MCF 10A (cell line): ENCODE results near the gene DACH2. TPM values are rescaled to one million over a fixed set of nuclear protein-coding genes. Genes with fewer than 3 reads are reported as not detected.

Experiments used
- BruUV-seq: library from RNA; stranded (reverse); fragments of 400-500 nt; replicated peaks from 2 replicates; lab custom pipeline; 2021; lab: Mats Ljungman, UMichigan
- CTCF ChIA-PET: fragments of 300-600 bp; sonication (Branson Sonifier 250); formaldehyde crosslinking; extraction: SDS; loops from one replicate; lab custom pipeline; 2021; ENCODE audit warnings: antibody characterized with exemption, inconsistent platforms; lab: Yijun Ruan, JAX
- POLR2A ChIA-PET: fragments of 300-600, 350-650 bp; sonication (Branson Sonifier 250); formaldehyde crosslinking; extraction: SDS; loops from one replicate; lab custom pipeline; 2020; ENCODE audit warnings: antibody characterized with exemption, inconsistent platforms; lab: Yijun Ruan, JAX
- DNase-seq: peaks from one replicate; pipeline ENCODE4 v3.0.0-alpha.2; 2018; ENCODE audit not compliant: unreplicated experiment
- H3K27ac Mint-ChIP-seq: one replicate; pipeline ENCODE4 v1.8.0; 2022; ENCODE audit warnings: mild to moderate bottlenecking, low read depth, mixed read lengths; ENCODE audit not compliant: unreplicated experiment
- H3K27me3 Mint-ChIP-seq: one replicate; pipeline ENCODE4 v1.8.0; 2022; ENCODE audit warnings: mixed read lengths; ENCODE audit not compliant: insufficient read depth, unreplicated experiment
- H3K36me3 Mint-ChIP-seq: one replicate; pipeline ENCODE4 v1.8.0; 2022; ENCODE audit warnings: mild to moderate bottlenecking, moderate library complexity, mixed read lengths; ENCODE audit not compliant: insufficient read depth, unreplicated experiment
- H3K4me1 Mint-ChIP-seq: one replicate; pipeline ENCODE4 v1.8.0; 2022; ENCODE audit warnings: mixed read lengths; ENCODE audit not compliant: insufficient read depth, unreplicated experiment
- H3K4me3 Mint-ChIP-seq: one replicate; pipeline ENCODE4 v1.8.0; 2022; ENCODE audit warnings: mild to moderate bottlenecking, moderate library complexity, mixed read lengths; ENCODE audit not compliant: unreplicated experiment
- H3K9me3 Mint-ChIP-seq: one replicate; pipeline ENCODE4 v1.8.0; 2022; ENCODE audit warnings: mixed read lengths; ENCODE audit not compliant: unreplicated experiment
- intact Hi-C: fragments of 100-400 bp; cut with micrococcal nuclease; formaldehyde crosslinking; loops from 2 replicates; pipeline ENCODE4 v1.14.1; 2022
- total RNA-seq: library from RNA; stranded (reverse); gene quantifications from 2 replicates; pipeline ENCODE4 v1.2.3, GENCODE V29; 2022
- TF ChIP-seq, protein P1 (sequence below): fragments of 200-600 bp; IDR thresholded peaks from one replicate; pipeline ENCODE4 v1.8.0; 2022; ENCODE audit warnings: antibody characterized with exemption, mild to moderate bottlenecking; ENCODE audit not compliant: unreplicated experiment

DACH2 gene
- total RNA-seq, 1 experiment from 2014 or later, result not detected

DNA sequence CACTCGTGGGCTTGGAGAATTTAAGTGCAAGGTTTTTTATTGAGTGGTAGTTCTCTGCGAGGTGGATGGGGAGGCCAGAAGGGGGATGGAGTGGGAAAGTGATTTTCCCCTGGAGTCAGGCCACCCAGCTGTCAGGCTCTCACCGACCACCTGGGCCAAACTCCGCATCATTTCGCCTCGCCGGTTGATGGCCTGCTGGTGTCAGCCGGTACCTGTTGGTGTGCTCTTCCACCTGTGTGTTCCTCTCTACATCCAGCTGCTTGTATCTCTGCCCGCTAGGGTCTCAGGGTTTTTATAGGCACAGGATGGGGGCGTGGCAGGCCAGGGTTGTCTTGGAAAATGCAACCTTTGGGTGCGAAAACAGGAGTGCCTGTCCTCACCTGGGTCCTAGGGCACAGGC lies 200.9 kb downstream of the DACH2 start:
- TF ChIP-seq, protein P1, sequence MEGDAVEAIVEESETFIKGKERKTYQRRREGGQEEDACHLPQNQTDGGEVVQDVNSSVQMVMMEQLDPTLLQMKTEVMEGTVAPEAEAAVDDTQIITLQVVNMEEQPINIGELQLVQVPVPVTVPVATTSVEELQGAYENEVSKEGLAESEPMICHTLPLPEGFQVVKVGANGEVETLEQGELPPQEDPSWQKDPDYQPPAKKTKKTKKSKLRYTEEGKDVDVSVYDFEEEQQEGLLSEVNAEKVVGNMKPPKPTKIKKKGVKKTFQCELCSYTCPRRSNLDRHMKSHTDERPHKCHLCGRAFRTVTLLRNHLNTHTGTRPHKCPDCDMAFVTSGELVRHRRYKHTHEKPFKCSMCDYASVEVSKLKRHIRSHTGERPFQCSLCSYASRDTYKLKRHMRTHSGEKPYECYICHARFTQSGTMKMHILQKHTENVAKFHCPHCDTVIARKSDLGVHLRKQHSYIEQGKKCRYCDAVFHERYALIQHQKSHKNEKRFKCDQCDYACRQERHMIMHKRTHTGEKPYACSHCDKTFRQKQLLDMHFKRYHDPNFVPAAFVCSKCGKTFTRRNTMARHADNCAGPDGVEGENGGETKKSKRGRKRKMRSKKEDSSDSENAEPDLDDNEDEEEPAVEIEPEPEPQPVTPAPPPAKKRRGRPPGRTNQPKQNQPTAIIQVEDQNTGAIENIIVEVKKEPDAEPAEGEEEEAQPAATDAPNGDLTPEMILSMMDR, result no peak
- POLR2A ChIA-PET, result no interaction called here
- Mint-ChIP-seq H3K4me3 (no peak overlapping the region), H3K4me1 (no peaks in the 10 kb centered on the region), H3K36me3 (no peaks in the 10 kb centered on the region), H3K27ac (no peak overlapping the region), H3K9me3 (no peaks in the 10 kb centered on the region), H3K27me3 (no peaks in the 10 kb centered on the region)
- BruUV-seq, result no TSS peak
- intact Hi-C loops, result no loop called here
- CTCF ChIA-PET, result no interaction called here
- no peak for DNase-seq

DNA sequence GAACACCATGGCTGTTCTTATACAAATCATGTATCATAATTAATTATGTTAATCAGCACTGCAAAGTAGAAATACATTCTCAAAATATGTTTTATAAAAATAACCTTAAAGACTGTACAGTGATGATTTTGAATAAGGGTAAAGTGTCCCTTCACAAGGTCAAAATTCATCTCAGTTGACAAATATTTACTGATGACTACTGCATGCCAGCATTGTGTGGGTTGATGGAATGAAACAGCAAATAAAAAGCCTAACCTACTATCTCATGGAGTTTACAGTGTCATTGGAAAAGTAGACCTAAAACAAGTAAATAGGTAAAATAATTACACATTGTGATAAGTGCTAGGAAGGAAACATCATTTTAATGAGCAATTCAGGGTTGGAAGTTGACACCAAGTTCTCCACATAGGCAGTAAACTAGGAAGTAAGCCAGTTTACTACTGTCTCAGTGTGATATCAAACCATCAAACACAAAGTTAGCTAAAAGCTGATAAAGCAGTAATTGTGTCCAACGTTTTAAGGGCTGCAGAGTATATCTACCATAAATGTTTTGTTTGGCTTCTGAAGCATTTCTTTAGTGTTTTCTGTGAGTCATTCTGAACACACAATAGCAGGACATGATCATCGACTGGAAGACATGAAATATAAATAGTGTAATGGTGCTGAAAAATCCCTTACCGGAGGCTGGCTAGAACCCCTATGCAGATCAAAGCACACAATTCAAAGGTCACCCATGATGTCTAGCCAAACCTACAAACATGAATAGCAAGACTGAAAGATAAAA lies 221.8 kb downstream of the DACH2 start:
- POLR2A ChIA-PET, result no interaction called here
- no peaks in the 10 kb centered on the region for H3K9me3 Mint-ChIP-seq
- TF ChIP-seq, protein P1, result no peak
- intact Hi-C loops, result no loop called here
- DNase-seq, result peak; percentile 22
- no peaks in the 10 kb centered on the region for H3K36me3 Mint-ChIP-seq
- H3K4me3 Mint-ChIP-seq, result no peak overlapping the region
- peaks cover 23% of the 10 kb centered on the region for H3K27me3 Mint-ChIP-seq
- CTCF ChIA-PET, result no interaction called here
- H3K27ac Mint-ChIP-seq, result no peak overlapping the region
- H3K4me1 Mint-ChIP-seq, result peaks cover 5% of the 10 kb centered on the region
- BruUV-seq, result no TSS peak

DNA sequence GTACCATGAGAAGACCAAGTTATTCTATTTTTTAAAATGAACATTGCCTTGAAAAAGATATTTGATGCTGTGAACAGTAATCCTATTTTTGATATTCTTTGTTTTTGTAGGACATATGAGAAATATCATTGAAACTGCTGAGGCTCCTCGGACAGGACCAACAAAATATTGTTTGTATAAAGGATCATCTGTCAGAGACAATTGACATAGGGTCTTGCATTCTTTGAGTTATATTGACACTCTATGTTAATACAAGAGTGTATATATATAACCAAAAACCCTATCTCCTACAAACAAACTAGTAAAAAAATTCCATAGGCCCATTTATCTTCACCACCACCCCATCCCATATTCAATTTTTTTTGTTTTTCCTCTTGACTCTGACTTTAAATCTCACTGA lies 222.7 kb downstream of the DACH2 start:
- Mint-ChIP-seq H3K4me3 (no peak overlapping the region), H3K36me3 (no peaks in the 10 kb centered on the region), H3K9me3 (no peaks in the 10 kb centered on the region), H3K4me1 (peaks cover 5% of the 10 kb centered on the region), H3K27ac (no peak overlapping the region), H3K27me3 (peaks cover 20% of the 10 kb centered on the region)
- BruUV-seq, result no TSS peak
- POLR2A ChIA-PET, result no interaction called here
- CTCF ChIA-PET, result no interaction called here
- TF ChIP-seq, protein P1, result no peak
- no peak for DNase-seq
- intact Hi-C loops, result no loop called here

DNA sequence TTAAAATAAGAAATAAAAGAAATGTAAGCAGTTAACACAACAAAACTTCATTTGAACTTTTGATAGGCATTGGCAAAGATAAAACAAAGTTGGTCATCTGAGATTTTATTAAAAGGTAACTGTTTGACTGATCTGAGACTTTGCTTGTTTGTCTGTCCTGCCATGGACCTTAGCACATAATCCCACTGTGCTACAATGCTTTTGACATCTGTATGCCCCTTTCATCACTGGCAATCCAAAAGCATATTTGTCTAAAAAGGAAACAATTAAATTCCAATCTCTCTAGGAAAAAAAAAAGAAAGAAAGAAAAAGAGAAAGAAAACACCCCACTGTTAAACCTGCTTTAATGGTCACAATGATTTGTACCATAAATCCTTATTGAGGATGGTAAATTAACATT lies 231.0 kb downstream of the DACH2 start:
- DNase-seq, result no peak
- peaks cover 74% of the 10 kb centered on the region for H3K27me3 Mint-ChIP-seq
- ChIA-PET POLR2A (no interaction called here), CTCF (interaction anchor here (0.6 kb wide), 1 partner anchor 1838 kb away, joined by 3 read pairs; no protein-coding TSS in a partner anchor)
- intact Hi-C loops, result no loop called here
- no peak overlapping the region for H3K4me3 Mint-ChIP-seq
- no peaks in the 10 kb centered on the region for H3K36me3 Mint-ChIP-seq
- H3K27ac Mint-ChIP-seq, result no peak overlapping the region
- TF ChIP-seq, protein P1, result no peak
- H3K9me3 Mint-ChIP-seq, result no peaks in the 10 kb centered on the region
- BruUV-seq, result no TSS peak
- H3K4me1 Mint-ChIP-seq, result peaks cover 17% of the 10 kb centered on the region
